ENCODE measurements around the gene SMYD3.

Gene SMYD3

GRCh38 chr1:246113555-246114095 lies 393.5 kb downstream of the SMYD3 start:
- TF ChIP-seq POLR2A (IDR thresholded peaks at IDR 0.05; ENCODE audit: low read length) (no peak), GATA1 (IDR thresholded peaks at IDR 0.05; ENCODE audit: low read depth, low read length) (no peak)

GRCh38 chr1:246111570-246111969 lies 395.5 kb downstream of the SMYD3 start:
- peak in 1 of 2 experiments; percentile 3 for DNase-seq
- TF ChIP-seq POLR2A (IDR thresholded peaks at IDR 0.05; ENCODE audit: low read length) (no peak), GATA1 (IDR thresholded peaks at IDR 0.05; ENCODE audit: low read depth, low read length) (no peak)

More at GRCh38 chr1:246113555-246114095, 393.5 kb downstream of the SMYD3 start:
- DNase-seq = peak; percentile 30 to 40

GRCh38 chr1:246110343-246111219 lies 396.5 kb downstream of the SMYD3 start:
- peak; percentile 12 to 24 for DNase-seq
- TF ChIP-seq POLR2A (IDR thresholded peaks at IDR 0.05; ENCODE audit: low read length) (no peak), GATA1 (IDR thresholded peaks at IDR 0.05; ENCODE audit: low read depth, low read length) (no peak)

- DNase-seq = no peak
- TF ChIP-seq POLR2A (IDR thresholded peaks at IDR 0.05; ENCODE audit: low read length) (no peak), GATA1 (IDR thresholded peaks at IDR 0.05; ENCODE audit: low read depth, low read length) (no peak)
These were observed 398.7 kb downstream of the SMYD3 start for GRCh38 chr1:246108278-246108925.

GRCh38 chr1:246107516-246108277 lies 399.4 kb downstream of the SMYD3 start:
- DNase-seq = no peak
- TF ChIP-seq POLR2A (IDR thresholded peaks at IDR 0.05; ENCODE audit: low read length) = no peak
- no peak for TF ChIP-seq GATA1 (IDR thresholded peaks at IDR 0.05; ENCODE audit: low read depth, low read length)

- DNase-seq = peak; percentile 16 to 25
- TF ChIP-seq GATA1 (IDR thresholded peaks at IDR 0.05; ENCODE audit: low read depth, low read length) (no peak), POLR2A (IDR thresholded peaks at IDR 0.05; ENCODE audit: low read length) (no peak)
These were observed 400.7 kb downstream of the SMYD3 start for GRCh38 chr1:246106342-246106763.

- no peak for DNase-seq
- TF ChIP-seq GATA1 (IDR thresholded peaks at IDR 0.05; ENCODE audit: low read depth, low read length) (no peak), POLR2A (IDR thresholded peaks at IDR 0.05; ENCODE audit: low read length) (no peak)
These were observed 402.2 kb downstream of the SMYD3 start for GRCh38 chr1:246104927-246105326.

- no peak for DNase-seq
- TF ChIP-seq GATA1 (IDR thresholded peaks at IDR 0.05; ENCODE audit: low read depth, low read length) (no peak), POLR2A (IDR thresholded peaks at IDR 0.05; ENCODE audit: low read length) (no peak)
These were observed 407.5 kb downstream of the SMYD3 start for GRCh38 chr1:246099570-246099969.

- no peak for DNase-seq
- TF ChIP-seq POLR2A (IDR thresholded peaks at IDR 0.05; ENCODE audit: low read length) (no peak), GATA1 (IDR thresholded peaks at IDR 0.05; ENCODE audit: low read depth, low read length) (no peak)
These were observed 410.7 kb downstream of the SMYD3 start for GRCh38 chr1:246096356-246096755.

GRCh38 chr1:246095443-246095842 lies 411.6 kb downstream of the SMYD3 start:
- TF ChIP-seq GATA1 (IDR thresholded peaks at IDR 0.05; ENCODE audit: low read depth, low read length) (no peak), POLR2A (IDR thresholded peaks at IDR 0.05; ENCODE audit: low read length) (no peak)
- no peak for DNase-seq

GRCh38 chr1:246093230-246093629 lies 413.8 kb downstream of the SMYD3 start:
- DNase-seq = no peak

GRCh38 chr1:246092136-246092535 lies 414.9 kb downstream of the SMYD3 start:
- TF ChIP-seq POLR2A (IDR thresholded peaks at IDR 0.05; ENCODE audit: low read length) (no peak), GATA1 (IDR thresholded peaks at IDR 0.05; ENCODE audit: low read depth, low read length) (no peak)
- no peak for DNase-seq

More at GRCh38 chr1:246093230-246093629, 413.8 kb downstream of the SMYD3 start:
- TF ChIP-seq POLR2A (IDR thresholded peaks at IDR 0.05; ENCODE audit: low read length) = no peak
- TF ChIP-seq GATA1 (IDR thresholded peaks at IDR 0.05; ENCODE audit: low read depth, low read length) = no peak

GRCh38 chr1:246091477-246091876 lies 415.6 kb downstream of the SMYD3 start:
- DNase-seq = no peak
- no peak for TF ChIP-seq POLR2A (IDR thresholded peaks at IDR 0.05; ENCODE audit: low read length)
- TF ChIP-seq GATA1 (IDR thresholded peaks at IDR 0.05; ENCODE audit: low read depth, low read length) = no peak
